Cardiac fibroblast (primary cell): Measurements from ENCODE around the gene TAPBP.
A peak's percentile ranks its signal among the peaks of the same experiment; 100 is the strongest.

ENCODE experiments used
- DNase-seq, 2 donors: peaks; one replicate each; pipeline versions ENCODE4 v3.0.0 to v3.0.0-alpha.2; 2010; ENCODE audit warnings: low read depth in 2 of 2
- H3K4me3 ChIP-seq, 2 donors: replicated peaks in 1 of 2; 1 replicate in 1 of 2; 2 replicates in 1 of 2; pipeline ENCODE4 v1.5.1; 2011; ENCODE audit warnings: low read depth in 2 of 2, low read length in 2 of 2, mild to moderate bottlenecking in 2 of 2, moderate library complexity in 1 of 2
- CTCF ChIP-seq: IDR thresholded peaks from one replicate; pipeline ENCODE4 v1.5.1; 2011; ENCODE audit warnings: low read depth, mild to moderate bottlenecking, low read length, inconsistent platforms

The TAPBP gene

DNA sequence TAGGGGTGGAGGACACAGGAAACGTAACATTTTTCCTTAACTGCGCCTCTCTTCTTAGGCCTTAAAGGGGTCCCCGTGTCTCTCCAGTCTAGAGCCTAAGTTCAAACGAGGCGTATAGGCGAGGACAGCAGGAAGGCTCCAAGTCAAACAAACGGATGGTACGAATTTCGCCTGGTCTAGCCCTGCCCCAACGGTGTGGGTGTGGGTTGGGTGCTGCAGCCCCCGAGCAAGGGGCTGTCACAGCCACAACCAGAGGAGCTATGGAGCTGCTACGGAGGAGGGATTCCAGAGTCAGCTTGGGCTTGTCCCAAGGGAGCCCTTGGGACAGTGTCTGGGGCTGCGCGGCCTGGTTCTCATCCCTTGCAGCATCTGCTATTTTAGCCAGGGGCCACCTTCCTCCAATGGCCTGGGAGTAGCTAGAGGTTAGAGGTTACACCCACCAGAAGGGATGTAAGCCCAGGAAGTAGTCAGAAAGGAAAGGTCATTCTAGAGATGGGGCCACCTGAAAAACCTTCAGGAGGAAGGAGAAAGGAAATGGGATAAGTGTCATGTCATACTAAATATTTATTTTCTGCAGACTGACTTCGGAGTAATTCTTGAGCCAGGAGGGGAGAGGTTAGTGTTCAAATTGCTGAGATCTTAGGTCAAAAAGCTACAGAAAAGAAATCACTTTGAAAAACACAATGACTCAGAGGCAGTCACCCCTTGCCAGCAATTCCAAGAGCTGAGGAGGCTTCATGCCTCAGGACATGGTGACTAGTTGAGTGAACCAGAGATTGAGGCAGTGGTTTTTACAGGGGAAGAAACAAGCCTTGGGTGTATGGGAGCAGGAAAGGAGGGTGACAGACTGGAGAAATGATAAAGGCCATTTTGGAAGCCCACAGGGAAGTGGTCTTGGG, 63.9 kb downstream of the TAPBP start:
- DNase-seq: peak; percentile 69 to 88
- no peak for TF ChIP-seq CTCF

More for the DNA sequence above, 63.9 kb downstream of the TAPBP start:
- peak overlapping the region; percentile 57 to 72 for H3K4me3 ChIP-seq
